Stimulated activated CD8-positive, alpha-beta memory T cell treated with anti-CD3 and anti-CD28 coated beads, Interleukin-4, amount 100 ng/mL, for 1 hour (primary cell): ENCODE results near the gene TBC1D2B.

Source experiments
- DNase-seq, 2 donors: peaks; one replicate each; pipeline ENCODE4 v3.0.0-alpha.2; 2020; ENCODE audit warnings: low read depth in 2 of 2, low spot score in 1 of 2

The TBC1D2B gene

DNA sequence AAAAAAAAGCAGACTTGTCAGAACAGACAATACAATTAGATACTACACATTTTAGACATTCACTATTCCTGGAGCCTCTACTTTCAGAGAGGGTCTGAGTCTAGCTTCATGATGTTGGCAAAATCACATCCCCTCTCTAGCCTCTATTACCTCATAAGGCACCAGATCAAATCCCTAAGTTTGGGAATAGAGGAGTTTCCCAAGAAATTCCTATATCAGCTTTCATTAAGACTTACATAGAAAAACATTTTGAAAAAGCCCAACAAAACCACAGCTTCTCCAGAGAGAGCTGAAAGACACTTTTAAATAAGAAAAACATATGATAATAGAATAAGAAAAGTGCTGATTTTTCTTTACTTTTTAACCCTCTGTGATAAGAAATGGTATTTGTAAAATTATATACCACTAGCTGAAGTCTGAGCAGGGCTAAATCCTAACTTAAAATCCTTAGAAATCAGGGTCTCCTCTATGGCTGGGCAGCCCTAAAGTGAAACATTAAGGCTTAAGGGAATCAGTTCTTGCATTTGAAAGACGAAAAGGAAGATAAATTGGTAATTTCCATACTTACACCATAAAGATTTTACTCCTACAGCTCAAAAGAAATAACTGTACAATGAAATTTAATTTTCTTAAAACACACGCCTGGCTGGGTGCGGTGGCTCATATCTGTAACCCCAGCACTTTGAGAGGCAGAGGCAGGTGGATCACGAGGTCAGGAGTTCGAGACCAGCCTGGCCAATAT lies 4.3 kb downstream of the TBC1D2B start:
- no peak for DNase-seq

DNA sequence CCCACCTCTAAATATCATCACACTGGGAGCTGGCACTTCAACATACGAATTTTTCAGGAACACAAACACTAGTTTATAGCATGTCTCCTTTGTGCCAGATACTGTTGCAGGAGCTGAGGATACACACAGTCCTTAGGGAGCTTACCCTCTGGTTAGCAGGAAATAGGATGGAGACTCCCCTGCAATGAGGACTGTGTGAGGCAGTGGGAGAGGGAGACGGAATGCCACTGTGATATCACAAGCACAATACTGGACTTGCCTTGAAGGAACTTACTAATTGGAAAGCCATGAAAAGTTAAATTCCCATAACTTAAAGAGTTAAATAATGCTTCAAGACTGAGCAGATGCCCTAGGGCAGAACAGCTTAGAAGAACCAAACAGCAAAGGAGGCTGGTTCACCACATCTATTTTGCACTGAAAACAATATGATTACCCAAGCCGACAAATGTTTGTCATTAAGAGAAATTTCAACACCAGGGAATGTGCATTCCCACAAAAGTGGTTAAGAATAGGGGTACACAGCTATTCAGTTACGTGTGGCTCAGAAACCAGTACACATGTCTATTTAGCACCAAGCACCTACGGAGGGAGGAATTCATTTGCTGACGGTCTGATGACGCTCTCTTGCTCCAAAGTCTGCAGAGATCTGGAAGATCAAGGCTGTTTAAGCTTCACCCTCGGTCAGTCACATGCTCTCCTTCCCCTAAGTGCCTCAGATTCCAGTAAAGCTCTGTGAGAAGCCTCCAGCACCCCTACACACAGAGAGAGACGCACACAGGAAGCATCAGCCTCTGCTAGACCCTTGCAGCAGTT lies 5.2 kb downstream of the TBC1D2B start:
- no peak for DNase-seq

DNA sequence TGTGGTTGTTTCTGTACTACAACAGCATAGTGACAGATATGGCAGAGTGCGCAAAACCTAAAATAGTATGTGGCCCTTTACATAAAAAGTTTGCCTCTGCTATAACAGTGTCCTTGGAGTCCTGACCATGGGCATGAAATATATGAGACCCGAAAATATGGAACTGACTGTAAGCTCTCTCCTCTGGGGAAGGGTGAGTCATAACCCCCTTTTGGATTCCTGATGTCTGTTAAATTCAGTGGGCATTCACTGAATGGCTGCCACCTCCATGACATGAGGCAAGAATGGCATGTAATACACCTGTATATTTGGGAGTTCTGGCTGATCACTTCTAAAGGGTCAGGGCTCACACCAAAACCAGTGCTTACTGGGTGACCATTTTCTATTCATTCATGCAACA lies 6.1 kb downstream of the TBC1D2B start:
- DNase-seq, result no peak

DNA sequence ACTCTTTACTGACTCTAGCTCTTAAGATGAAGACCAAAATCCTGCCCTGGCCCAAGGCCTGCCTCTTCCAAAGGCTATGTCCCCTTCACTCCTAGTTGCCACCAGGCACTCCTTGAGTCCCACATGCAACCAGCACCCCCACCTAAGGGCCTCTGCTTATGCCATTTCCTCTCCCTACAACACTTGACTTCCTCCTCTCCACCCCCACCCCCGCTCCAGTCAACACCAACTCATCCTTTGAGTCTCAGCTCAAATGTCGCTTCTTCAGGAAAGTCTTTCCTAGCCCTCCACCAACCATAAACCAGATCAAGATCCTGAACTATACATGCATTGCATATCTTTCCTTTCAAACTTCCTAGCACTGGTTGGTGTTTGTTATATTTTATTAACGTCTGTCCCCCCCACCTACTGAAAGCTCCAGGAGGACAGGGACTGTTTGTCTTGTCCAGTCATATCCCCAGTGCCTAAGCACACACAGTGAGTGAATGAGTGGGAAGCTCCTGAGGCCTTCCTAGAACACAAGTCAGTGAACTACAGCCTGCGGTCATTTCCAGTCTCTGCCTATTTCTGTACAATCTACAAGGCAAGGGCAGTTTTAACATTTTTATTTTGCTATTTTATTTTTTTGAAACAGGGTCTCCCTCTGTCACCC lies 7.3 kb downstream of the TBC1D2B start:
- DNase-seq, result no peak

DNA sequence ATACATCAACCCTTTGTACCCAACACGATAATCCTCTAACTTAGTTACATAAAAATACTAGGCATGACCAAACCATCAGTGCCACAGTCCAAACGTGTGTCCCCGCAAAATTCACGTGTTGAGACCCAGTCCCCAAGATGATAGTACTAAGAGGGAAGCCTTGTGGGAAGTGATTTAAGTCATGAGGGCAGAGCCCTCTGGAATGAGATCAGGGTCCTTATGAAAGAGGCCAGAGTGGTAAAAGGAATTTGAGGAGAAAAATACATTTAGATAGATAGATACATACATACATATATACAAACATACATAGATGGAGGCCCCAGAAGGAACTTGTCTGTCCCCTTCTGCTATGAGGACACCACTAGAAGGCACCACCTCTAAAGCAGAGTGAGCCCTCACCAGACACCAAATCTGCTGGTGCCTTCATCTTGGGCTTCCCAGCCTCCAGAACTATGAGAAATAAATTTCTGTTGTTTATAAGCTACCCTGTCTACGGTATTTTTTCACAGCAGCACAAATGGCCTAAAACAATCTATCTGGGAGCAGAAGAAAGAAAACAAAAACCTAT lies 8.0 kb downstream of the TBC1D2B start:
- DNase-seq, result no peak

DNA sequence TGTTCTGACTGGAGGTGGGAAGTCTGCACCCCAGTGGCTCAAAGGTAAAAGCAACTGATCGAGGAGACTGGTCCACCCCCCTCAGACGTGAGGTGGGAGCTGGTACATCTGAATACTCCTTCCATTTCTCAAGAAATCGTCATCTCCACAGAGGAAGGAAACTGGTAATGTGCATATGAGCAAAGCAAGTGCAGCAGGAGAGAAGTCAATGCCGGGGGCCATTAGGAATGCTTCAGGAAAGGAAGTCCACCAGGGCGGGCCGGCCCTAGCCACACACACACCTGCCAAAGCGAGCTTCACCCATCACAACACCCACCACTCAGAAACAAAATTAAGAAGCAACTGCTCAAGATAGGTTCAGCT lies 8.5 kb downstream of the TBC1D2B start:
- no peak for DNase-seq

DNA sequence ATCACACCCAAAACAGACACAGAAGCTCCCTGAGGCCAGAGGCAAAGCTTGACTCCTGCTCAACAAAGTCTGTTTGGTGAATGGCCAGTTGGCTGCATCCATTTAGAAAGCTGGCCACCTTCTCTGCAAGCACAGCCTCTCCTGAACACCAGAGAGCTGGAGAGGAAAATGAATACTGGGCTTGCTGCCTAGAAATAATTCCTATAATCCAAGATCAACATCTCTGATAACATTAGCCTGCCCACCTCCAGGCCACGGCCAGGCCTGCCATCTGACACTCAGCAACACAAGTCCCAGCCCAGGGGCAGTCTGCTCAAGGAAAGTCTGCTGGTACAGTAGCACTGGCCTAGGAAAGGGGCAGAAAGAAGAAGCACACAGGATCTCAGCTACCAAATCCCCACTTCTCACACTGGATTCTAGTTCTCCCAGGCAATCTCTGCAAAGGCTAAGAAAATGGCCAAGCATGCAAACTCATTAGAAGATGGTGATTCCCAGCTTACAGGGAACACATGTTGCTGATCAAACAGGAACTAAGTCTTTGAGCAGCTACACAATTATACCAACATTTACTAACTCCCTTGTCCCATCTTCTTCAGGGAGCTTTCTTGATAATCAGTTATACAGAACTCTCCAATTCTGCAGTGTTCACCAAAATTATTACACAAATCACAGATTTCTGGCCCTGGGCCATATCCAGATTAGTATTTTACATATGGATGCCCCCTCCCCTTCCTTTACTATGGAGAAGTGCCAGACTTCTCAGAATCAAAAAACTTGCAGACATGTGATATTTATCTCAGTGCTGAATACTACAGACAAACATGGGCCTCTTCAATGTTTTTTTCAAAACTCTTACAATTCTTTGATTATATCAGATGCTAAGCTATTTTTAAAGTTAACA lies 9.9 kb downstream of the TBC1D2B start:
- no peak for DNase-seq

DNA sequence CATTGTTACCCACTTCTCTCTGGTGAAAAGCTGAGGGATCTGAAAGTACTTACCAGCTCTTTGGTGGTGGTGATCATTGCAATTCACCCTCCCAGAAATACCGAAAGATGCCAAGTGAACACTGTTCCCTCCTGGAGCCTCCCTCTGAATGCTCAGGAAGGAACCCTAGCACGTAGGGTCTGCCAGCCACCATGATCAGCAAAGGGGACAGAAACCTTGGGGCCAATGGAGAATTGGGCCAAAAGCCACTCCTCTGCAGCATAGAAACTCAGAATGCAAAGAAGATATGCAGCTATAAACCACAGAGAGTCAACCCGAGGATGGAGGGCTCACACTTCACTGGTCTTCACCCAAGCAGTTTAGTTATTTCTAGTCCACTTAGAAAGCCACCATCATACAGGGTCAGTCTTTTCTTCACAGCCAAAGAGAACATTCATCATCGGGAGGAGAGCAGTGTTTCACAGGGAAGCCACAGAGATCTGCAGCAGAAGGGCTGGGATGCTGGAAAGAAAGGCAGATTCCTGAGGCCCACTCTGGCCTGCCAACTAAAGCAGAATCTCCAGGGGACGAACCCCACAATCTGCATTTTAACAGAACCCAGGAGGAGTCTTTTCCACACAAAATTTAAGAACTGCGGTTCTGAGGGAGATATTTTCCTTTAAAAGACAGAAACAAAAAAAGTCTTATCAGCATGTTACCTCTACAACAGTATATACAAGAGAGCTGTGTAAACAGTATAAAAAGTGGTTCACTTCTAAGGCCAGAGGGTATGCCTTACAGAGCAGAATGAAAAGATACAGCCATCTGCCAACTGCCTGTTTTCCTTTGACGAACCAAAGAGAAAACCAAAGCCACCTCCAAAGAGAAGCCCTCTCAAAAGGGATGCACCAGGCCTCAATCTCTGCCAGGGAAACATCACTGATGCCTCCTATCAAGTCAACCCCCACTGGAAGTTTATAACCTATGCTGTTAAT lies 11.3 kb downstream of the TBC1D2B start:
- no peak for DNase-seq

DNA sequence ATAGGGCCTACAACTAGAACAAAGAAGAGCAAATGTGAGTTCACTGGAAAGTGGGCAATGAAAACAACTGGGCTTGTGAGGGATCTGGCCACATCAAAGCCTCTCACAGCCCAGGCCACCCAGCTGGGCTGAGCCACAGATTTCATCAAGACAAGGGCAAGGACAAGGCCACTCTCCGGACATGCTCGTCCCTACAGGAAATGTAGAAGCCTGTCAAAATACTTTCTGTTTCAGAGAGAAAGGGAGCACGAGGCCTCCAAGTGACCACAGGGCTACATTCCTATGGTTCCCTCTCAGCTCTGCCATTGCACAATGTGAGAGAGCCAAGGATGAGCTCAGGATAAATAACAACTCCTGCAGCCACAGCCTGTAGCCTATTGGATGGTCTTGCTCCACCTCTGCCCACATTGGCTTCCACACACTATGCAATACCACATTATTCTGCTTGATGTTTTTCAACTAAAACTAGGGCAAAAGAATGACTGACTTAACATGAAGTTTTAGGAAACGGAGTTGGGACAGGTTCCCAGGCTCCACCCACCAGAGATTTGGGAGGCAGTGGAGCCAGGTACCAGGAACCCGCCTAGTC lies 12.1 kb downstream of the TBC1D2B start:
- no peak for DNase-seq

DNA sequence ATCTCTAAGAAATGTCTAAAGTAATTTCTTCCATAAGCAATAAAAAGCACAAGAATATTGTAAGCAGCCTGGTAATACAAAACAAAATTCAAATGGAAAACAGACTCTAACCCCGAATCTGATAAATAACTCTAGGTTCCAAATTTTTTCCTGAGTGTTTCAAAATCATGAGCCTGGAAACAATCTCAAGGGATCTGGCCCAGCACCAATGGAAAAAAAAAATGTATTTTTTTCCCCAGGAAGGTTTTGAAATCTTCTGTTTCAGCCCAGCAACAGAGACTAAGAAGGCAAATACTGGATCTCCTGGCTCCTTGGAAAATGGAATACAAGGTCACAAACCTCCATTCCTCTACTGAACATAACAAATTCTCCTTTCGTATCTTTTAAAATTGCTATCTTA lies 13.0 kb downstream of the TBC1D2B start:
- no peak for DNase-seq

DNA sequence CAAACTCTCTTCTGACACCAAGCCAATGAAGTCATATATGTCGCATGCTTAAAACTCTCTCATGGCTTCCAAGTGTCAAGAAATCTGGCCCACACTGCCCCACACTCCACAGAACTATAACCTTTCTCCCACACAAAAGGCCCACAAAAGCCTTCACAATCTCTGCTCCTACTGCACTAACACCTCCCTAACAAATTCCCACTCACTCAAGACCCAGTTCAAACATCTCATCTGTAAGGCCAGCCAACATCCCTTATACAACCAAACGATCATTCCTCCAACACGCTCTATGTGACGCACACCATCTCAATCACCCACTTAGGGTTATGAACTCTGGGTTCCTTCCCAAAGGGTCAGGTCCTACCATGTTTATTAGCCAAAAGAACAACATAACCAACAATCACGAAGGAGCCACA lies 13.5 kb downstream of the TBC1D2B start:
- DNase-seq, result no peak

DNA sequence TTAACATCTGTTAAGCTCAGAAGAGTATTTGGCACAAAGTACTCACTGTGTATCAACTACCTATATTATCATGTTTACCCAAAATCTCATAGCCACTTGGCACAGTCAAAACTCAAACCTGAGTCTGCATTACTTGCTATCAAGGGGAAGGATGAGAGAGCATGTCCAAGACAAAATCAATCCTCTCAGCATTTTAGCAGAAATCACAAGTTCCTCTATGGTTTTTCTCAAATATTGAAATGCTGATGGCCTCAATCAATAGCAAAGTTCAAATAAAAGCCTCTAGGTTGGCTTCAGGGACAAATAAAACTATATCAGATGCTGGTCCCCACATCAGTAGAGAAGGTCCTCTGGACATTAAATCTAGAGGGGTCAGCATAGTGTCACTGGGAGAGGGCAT lies 14.3 kb downstream of the TBC1D2B start:
- DNase-seq, result no peak

DNA sequence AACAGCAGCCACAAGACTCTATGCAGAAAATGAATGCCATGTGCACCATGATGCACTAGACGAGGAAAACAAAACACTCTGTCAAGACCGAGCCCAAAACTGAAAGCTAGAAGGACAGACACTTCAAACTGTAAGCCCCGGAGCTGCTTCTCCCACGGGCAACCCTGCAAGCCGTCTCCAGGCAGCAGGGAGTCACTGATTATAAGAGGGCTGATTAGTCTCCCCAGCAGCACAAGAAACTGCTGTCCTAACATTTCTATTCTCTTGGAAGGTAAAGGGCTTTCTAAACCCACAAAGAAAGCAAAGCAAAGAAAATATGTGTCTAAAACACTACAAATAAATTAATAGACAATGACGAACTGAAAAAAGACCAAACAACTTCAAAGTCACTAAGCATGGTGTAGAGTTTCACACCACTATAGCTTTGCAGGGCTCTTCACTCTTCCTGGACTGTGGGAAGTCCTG lies 15.5 kb downstream of the TBC1D2B start:
- DNase-seq, result no peak

DNA sequence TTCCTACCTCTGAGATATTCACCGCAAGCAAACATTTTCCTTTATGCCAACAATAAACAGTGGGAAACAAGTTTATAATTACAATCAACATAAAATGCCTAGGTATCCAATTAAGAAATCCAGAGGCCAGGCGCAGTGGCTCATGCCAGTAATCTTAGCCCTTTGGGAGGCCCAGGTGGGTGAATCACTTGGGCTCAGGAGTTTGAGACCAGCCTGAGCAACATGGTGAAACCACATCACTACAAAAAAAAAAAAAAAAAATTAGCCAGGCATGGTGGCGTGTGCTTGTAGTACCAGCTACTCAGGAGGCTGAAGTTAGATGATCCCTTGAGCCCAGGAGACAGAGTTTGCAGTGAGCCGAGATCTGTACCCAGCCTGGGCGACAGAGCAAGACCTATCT lies 17.3 kb downstream of the TBC1D2B start:
- DNase-seq, result no peak

DNA sequence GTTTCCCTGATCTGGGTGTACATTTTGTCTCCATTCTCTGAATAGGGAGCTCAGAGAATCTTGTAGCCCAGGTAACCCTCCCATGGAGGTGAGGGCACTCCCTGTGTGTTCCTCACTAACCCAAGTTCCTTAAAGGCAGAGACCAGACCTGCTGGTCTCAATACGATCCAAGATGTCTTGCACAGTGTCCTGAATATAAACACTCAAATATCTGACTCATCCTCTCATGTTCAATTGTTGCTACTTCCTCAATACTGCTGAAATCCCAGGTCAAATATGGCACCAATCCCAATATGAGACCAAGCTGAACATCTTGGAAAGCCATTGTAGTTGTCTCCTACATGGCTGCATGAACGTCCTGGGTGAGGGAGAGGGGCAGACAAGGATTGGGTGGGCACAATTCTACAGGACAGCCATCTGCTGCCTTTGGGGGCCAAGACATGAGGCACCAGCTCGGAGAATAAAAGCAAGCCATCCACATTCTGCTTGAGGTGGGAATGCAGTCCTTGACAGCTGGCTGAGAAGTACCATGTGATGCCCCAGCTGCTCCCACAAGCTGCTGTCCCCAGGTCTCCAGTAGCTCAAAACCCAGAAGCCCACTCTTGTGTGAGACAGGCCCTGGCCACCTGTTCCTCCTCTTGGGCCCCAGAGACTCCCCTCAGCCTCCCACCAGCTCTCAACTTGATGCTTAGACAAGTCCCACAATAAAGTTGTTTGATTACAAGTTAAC lies 18.2 kb downstream of the TBC1D2B start:
- DNase-seq, result no peak

DNA sequence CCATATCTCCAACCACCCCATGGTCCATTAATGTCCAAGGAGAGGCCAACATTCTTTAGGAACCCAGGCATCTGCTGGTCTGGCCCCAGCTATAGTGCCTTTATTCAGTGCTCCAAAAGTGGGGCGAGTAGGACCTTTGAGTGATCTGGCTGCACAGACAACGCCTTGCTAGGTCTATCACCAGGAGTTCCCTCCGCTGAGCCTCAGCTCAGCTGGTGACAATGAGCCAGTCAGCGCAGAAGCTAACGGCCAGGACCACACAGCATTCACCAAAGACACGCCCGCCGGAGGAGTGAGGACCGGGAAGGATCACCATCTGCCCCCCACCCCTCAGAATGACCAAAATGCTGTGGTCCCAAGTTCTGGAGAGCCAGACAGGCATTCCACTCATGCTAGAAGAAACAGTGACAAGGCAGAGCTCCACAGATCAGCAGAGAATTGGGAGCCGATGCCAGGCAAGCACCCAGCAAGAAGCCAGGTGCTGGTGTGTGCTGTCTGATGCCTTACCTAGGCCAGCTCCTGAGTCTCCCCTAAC lies 19.0 kb downstream of the TBC1D2B start:
- no peak for DNase-seq

DNA sequence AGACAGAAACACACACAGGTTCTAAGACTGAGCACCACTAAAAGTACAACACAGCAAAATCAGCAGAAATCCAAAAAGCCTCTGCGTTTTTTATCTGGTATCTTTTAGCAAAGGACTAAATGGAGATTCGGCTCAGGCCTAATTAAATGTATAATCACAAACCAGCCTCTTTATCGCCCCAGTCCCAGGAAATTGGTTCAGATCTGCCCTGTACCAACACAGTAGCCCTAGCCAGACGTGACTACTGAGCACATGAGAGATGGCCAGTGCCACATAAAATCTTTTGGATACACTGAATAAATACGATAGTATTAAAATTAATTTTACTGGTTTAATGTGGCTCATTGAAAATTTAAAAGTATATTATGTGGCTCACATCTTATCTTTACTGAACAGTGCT lies 19.7 kb downstream of the TBC1D2B start:
- DNase-seq, result no peak

DNA sequence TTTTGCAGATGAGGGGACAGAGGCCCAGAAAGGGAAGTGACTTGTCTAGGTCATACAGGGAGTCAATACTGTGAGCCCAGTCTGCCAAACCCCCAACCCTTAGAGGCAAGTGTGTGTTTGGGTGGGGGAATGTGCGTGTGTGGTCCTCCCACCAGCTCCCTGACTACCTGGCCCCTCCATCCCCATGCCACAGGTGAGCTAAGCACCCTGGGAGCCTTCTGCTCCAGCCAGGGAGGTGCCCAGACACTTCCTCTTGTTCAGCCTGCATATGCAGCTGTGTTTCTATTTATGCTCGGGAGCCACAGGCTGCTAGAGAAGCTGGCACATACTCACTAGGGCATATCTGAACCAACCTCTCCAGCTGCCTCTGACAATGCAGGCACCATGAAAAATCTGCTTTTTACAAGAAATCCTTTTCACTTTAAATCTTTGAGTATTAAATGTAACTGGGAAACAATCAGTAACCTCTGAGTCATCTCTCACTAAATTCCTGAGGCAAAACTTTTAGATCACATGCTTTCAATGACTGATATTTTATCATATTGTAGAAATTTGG lies 20.7 kb downstream of the TBC1D2B start:
- no peak for DNase-seq
